Gastrocnemius medialis (tissue), 4 donors: ENCODE measurements around the gene C3. TPM values are rescaled to one million over a fixed set of nuclear protein-coding genes. Genes with fewer than 3 reads are reported as not detected.

ENCODE experiments used
- ATAC-seq, 2 donors: fragments of 150-250 bp; one replicate each; pipeline ENCODE4 v1.9.1; 2016
- DNase-seq, 2 donors: peaks; one replicate each; pipeline ENCODE4 v3.0.0-alpha.2; 2019
- H3K27ac ChIP-seq, 4 donors: fragments of 200-600 bp; sonication (generic); 1 replicate in 1 of 4; 2 replicates in 3 of 4; pipeline ENCODE4 v1.5.1; 2016 to 2018; ENCODE audit warnings: mild to moderate bottlenecking in 2 of 4, moderate library complexity in 1 of 4
- H3K27me3 ChIP-seq, 3 donors: fragments of 200-600 bp; sonication (generic) in 2 of 3; 1 replicate in 1 of 3; 2 replicates in 2 of 3; pipeline versions ENCODE4 v1.5.1 to v1.6.0; 2016 to 2019; ENCODE audit warnings: mild to moderate bottlenecking in 1 of 3, moderate library complexity in 1 of 3
- H3K36me3 ChIP-seq, 2 donors: fragments of 200-600 bp; sonication (generic) in 1 of 2; one replicate each; pipeline ENCODE4 v1.5.1; 2017 to 2018
- H3K4me1 ChIP-seq, 2 donors: fragments of 200-600 bp; sonication (generic) in 1 of 2; one replicate each; pipeline ENCODE4 v1.5.1; 2016 to 2017; ENCODE audit warnings: mild to moderate bottlenecking in 2 of 2
- H3K4me3 ChIP-seq, 4 donors: fragments of 200-600 bp; sonication (generic) in 3 of 4; 1 replicate in 1 of 4; 2 replicates in 3 of 4; pipeline ENCODE4 v1.5.1; 2016 to 2019; ENCODE audit warnings: mild to moderate bottlenecking in 2 of 4
- H3K9me3 ChIP-seq, 3 donors: fragments of 200-600 bp; sonication (generic) in 2 of 3; 1 replicate in 1 of 3; 2 replicates in 2 of 3; pipeline ENCODE4 v1.5.1; 2016 to 2019
- CTCF ChIP-seq, 5 experiments: fragments of 450-650 bp in 3 of 5; fragments of 200-600 bp in 2 of 5; sonication (generic) in 2 of 5; IDR thresholded peaks in 4 of 5; conservative IDR thresholded peaks in 1 of 5; 1 replicate in 4 of 5; 2 replicates in 1 of 5; pipeline ENCODE4 v1.5.1; 2016 to 2019; ENCODE audit warnings: antibody characterized with exemption in 5 of 5, mild to moderate bottlenecking in 3 of 5, moderate library complexity in 3 of 5
- POLR2A ChIP-seq, 2 donors: fragments of 450-650 bp; IDR thresholded peaks; one replicate each; pipeline ENCODE4 v1.6.1; 2017; ENCODE audit warnings: antibody characterized with exemption in 2 of 2, mild to moderate bottlenecking in 2 of 2, moderate library complexity in 2 of 2
- in situ Hi-C, 4 donors: fragments of 200-750 bp; cut with MboI; loops; one replicate each; pipeline versions ENCODE4 v1.15.0 to v1.8.0; 2017; ENCODE audit warnings: low sequenced_read_pairs in 4 of 4
- intact Hi-C: fragments of 100-400 bp; cut with DNase I; formaldehyde crosslinking; loops from one replicate; pipeline ENCODE4 v1.15.1; 2023; ENCODE audit warnings: low total_unique reads
- total RNA-seq, 4 donors: library from RNA; depleted of rRNA; stranded (reverse); fragments of >200 nt; gene quantifications; one replicate each; pipeline versions ENCODE4 v1.1.0 to v1.2.3, GENCODE V29; 2016

C3 gene
- total RNA-seq, 4 donors from 2014 or later, result 25.9 to 121 (median 70.6) TPM

- no peaks in the 10 kb centered on the region for H3K9me3 ChIP-seq
- H3K27ac ChIP-seq, result no peak overlapping the region
- H3K36me3 ChIP-seq, result no peaks in the 10 kb centered on the region
- intact Hi-C loops, result no loop called here
- peaks cover 0 to 2% (median 0%) of the 10 kb centered on the region in 3 donors for H3K27me3 ChIP-seq
- in situ Hi-C loops, result no loop called here
- DNase-seq (no peak), ATAC-seq (no peak)
- no peak for TF ChIP-seq POLR2A (IDR thresholded peaks at IDR 0.05)
- no peak for TF ChIP-seq CTCF (IDR thresholded peaks at IDR 0.05 in 4 of 5, conservative IDR thresholded peaks at IDR 0.05 in 1 of 5)
- H3K4me1 ChIP-seq, result no peaks in the 10 kb centered on the region
- no peak overlapping the region for H3K4me3 ChIP-seq
These were observed 2.2 kb downstream of the C3 start for GRCh38 chr19:6718111-6718740.

GRCh38 chr19:6717441-6717971 lies 2.9 kb downstream of the C3 start:
- H3K27me3 ChIP-seq, result peaks cover 0 to 2% (median 0%) of the 10 kb centered on the region in 3 donors
- no peaks in the 10 kb centered on the region for H3K36me3 ChIP-seq
- intact Hi-C loops, result no loop called here
- no peaks in the 10 kb centered on the region for H3K4me1 ChIP-seq
- no peak overlapping the region for H3K27ac ChIP-seq
- no peak for TF ChIP-seq POLR2A (IDR thresholded peaks at IDR 0.05)
- TF ChIP-seq CTCF (IDR thresholded peaks at IDR 0.05 in 4 of 5, conservative IDR thresholded peaks at IDR 0.05 in 1 of 5), result no peak
- no peak overlapping the region for H3K4me3 ChIP-seq
- DNase-seq (no peak), ATAC-seq (no peak)
- H3K9me3 ChIP-seq, result no peaks in the 10 kb centered on the region
- in situ Hi-C loops, result no loop called here

- ATAC-seq, result no peak
- intact Hi-C loops, result no loop called here
- Histone ChIP-seq H3K4me3 (no peak overlapping the region), H3K27me3 (peaks cover 0 to 2% (median 0%) of the 10 kb centered on the region in 3 donors), H3K36me3 (no peaks in the 10 kb centered on the region), H3K9me3 (no peaks in the 10 kb centered on the region), H3K27ac (no peak overlapping the region), H3K4me1 (no peaks in the 10 kb centered on the region)
- TF ChIP-seq POLR2A (IDR thresholded peaks at IDR 0.05) (no peak), CTCF (IDR thresholded peaks at IDR 0.05 in 4 of 5, conservative IDR thresholded peaks at IDR 0.05 in 1 of 5) (no peak)
- DNase-seq, result no peak
- in situ Hi-C loops, result no loop called here
These were observed 3.4 kb downstream of the C3 start for GRCh38 chr19:6717036-6717435.

- intact Hi-C loops (no loop called here), in situ Hi-C loops (no loop called here)
- Histone ChIP-seq H3K4me3 (no peak overlapping the region), H3K4me1 (no peaks in the 10 kb centered on the region), H3K27me3 (peaks cover 0 to 2% (median 0%) of the 10 kb centered on the region in 3 donors), H3K9me3 (no peaks in the 10 kb centered on the region), H3K27ac (no peak overlapping the region), H3K36me3 (no peaks in the 10 kb centered on the region)
- TF ChIP-seq CTCF (IDR thresholded peaks at IDR 0.05 in 4 of 5, conservative IDR thresholded peaks at IDR 0.05 in 1 of 5) (no peak), POLR2A (IDR thresholded peaks at IDR 0.05) (no peak)
- ATAC-seq, result no peak
- no peak for DNase-seq
These were observed 3.9 kb downstream of the C3 start for GRCh38 chr19:6716610-6716970.
